ENCODE measurements around the gene TMEM41B.

- TF ChIP-seq, protein P1, sequence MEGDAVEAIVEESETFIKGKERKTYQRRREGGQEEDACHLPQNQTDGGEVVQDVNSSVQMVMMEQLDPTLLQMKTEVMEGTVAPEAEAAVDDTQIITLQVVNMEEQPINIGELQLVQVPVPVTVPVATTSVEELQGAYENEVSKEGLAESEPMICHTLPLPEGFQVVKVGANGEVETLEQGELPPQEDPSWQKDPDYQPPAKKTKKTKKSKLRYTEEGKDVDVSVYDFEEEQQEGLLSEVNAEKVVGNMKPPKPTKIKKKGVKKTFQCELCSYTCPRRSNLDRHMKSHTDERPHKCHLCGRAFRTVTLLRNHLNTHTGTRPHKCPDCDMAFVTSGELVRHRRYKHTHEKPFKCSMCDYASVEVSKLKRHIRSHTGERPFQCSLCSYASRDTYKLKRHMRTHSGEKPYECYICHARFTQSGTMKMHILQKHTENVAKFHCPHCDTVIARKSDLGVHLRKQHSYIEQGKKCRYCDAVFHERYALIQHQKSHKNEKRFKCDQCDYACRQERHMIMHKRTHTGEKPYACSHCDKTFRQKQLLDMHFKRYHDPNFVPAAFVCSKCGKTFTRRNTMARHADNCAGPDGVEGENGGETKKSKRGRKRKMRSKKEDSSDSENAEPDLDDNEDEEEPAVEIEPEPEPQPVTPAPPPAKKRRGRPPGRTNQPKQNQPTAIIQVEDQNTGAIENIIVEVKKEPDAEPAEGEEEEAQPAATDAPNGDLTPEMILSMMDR (IDR thresholded peaks at IDR 0.05; ENCODE audit: low read length), result no peak
- no peak for TF ChIP-seq EZH2 (IDR thresholded peaks at IDR 0.05; ENCODE audit: borderline replicate concordance, low read length)
Measured at GRCh38 chr11:9251311-9251710, 63.1 kb downstream of the TMEM41B start.

Data from OCI-LY1 (cell line).